HEK293 (cell line): Measurements from ENCODE around the gene KIF26B.
A peak's percentile ranks its signal among the peaks of the same experiment; 100 is the strongest.

Source experiments
- CTCF ChIA-PET: fragments of 350-600 bp; formaldehyde crosslinking; extraction: SDS; loops from one replicate; lab custom pipeline; 2021; ENCODE audit warnings: antibody characterized with exemption; lab: Yijun Ruan, JAX
- POLR2A ChIA-PET: fragments of 300-600 bp; formaldehyde crosslinking; extraction: SDS; loops from one replicate; lab custom pipeline; 2020; ENCODE audit warnings: antibody characterized with exemption, inconsistent platforms; lab: Yijun Ruan, JAX
- H3K27ac ChIP-seq: fragments of 200-500 bp; sonication (Bioruptor generic); 2 replicates; pipeline ENCODE4 v1.5.1; 2014; ENCODE audit warnings: low read depth, low read length, control low read depth, inconsistent platforms; ENCODE audit errors: extremely low read depth
- H3K36me3 ChIP-seq, 2 experiments: fragments of 200-500 bp in 1 of 2; sonication (Bioruptor generic) in 1 of 2; 1 replicate in 1 of 2; 2 replicates in 1 of 2; pipeline ENCODE4 v1.5.1; 2014 to 2017; ENCODE audit warnings: inconsistent platforms in 2 of 2, low read length in 2 of 2; ENCODE audit not compliant: control insufficient read depth in 2 of 2, insufficient read depth in 1 of 2
- H3K4me1 ChIP-seq: fragments of 200-500 bp; sonication (Bioruptor generic); 2 replicates; pipeline ENCODE4 v1.5.1; 2014; ENCODE audit warnings: mild to moderate bottlenecking, low read length, inconsistent platforms; ENCODE audit not compliant: control insufficient read depth, insufficient read depth
- H3K4me3 ChIP-seq: 2 replicates; pipeline ENCODE4 v1.5.1; 2011; ENCODE audit warnings: low read depth, mild to moderate bottlenecking, control low read depth, low read length, moderate library complexity
- H3K9me3 ChIP-seq: fragments of 200-500 bp; sonication (Bioruptor generic); 2 replicates; pipeline ENCODE4 v1.5.1; 2014; ENCODE audit warnings: low read depth, low read length, inconsistent platforms; ENCODE audit not compliant: control insufficient read depth, insufficient read depth
- CTCF ChIP-seq: fragments of 450-650 bp; formaldehyde crosslinking; IDR thresholded peaks from 2 replicates; pipeline ENCODE4 v1.5.1; 2016; ENCODE audit warnings: missing biosample characterization, missing genetic modification characterization
- HIC1 ChIP-seq: fragments of 450-650 bp; formaldehyde crosslinking; IDR thresholded peaks from 2 replicates; pipeline ENCODE4 v1.5.1; 2016; ENCODE audit warnings: missing biosample characterization, missing genetic modification characterization
- IKZF3 ChIP-seq: fragments of 450-650 bp; IDR thresholded peaks from 2 replicates; pipeline ENCODE4 v1.5.0; 2018; ENCODE audit warnings: missing biosample characterization, mild to moderate bottlenecking, missing genetic modification characterization, moderate library complexity
- MEIS1 ChIP-seq: sonication (generic); formaldehyde crosslinking; IDR thresholded peaks from 2 replicates; pipeline ENCODE4 v1.8.1; 2022; ENCODE audit warnings: missing genetic modification reagents, mild to moderate bottlenecking, borderline replicate concordance
- SALL2 ChIP-seq: fragments of 450-650 bp; formaldehyde crosslinking; IDR thresholded peaks from 2 replicates; pipeline ENCODE4 v1.5.0; 2017; ENCODE audit warnings: missing biosample characterization, mild to moderate bottlenecking, missing genetic modification characterization, borderline replicate concordance
- SCRT2 ChIP-seq: fragments of 450-650 bp; formaldehyde crosslinking; IDR thresholded peaks from 2 replicates; pipeline ENCODE4 v1.5.1; 2016; ENCODE audit warnings: missing biosample characterization, missing genetic modification characterization
- ZFP69B ChIP-seq: fragments of 450-650 bp; formaldehyde crosslinking; IDR thresholded peaks from 2 replicates; pipeline ENCODE4 v1.5.1; 2016; ENCODE audit warnings: missing biosample characterization, missing genetic modification characterization
- ZNF112 ChIP-seq: fragments of 450-650 bp; formaldehyde crosslinking; IDR thresholded peaks from 2 replicates; pipeline ENCODE4 v1.5.0; 2017; ENCODE audit warnings: missing biosample characterization, missing genetic modification characterization
- ZNF121 ChIP-seq: fragments of 450-650 bp; formaldehyde crosslinking; IDR thresholded peaks from 2 replicates; pipeline ENCODE4 v1.5.1; 2016; ENCODE audit warnings: missing biosample characterization, missing genetic modification characterization
- ZNF184 ChIP-seq: fragments of 450-650 bp; IDR thresholded peaks from 2 replicates; pipeline ENCODE4 v1.5.1; 2018; ENCODE audit warnings: missing biosample characterization, mild to moderate bottlenecking, missing genetic modification characterization
- ZNF19 ChIP-seq: fragments of 450-650 bp; formaldehyde crosslinking; IDR thresholded peaks from 2 replicates; pipeline ENCODE4; 2016; ENCODE audit warnings: missing biosample characterization, missing genetic modification characterization, low read depth
- ZNF394 ChIP-seq: fragments of 450-650 bp; formaldehyde crosslinking; IDR thresholded peaks from 2 replicates; pipeline ENCODE4 v1.5.1; 2016; ENCODE audit warnings: missing biosample characterization, missing genetic modification characterization, mild to moderate bottlenecking, moderate library complexity, borderline replicate concordance
- ZNF398 ChIP-seq: fragments of 450-650 bp; formaldehyde crosslinking; IDR thresholded peaks from 2 replicates; pipeline ENCODE4 v1.5.1; 2017; ENCODE audit warnings: missing biosample characterization, missing genetic modification characterization
- ZNF416 ChIP-seq: fragments of 450-650 bp; formaldehyde crosslinking; IDR thresholded peaks from 2 replicates; pipeline ENCODE4 v1.5.1; 2016; ENCODE audit warnings: missing biosample characterization, missing genetic modification characterization
- ZNF558 ChIP-seq: fragments of 450-650 bp; formaldehyde crosslinking; IDR thresholded peaks from 2 replicates; pipeline ENCODE4 v1.5.1; 2016; ENCODE audit warnings: missing biosample characterization, missing genetic modification characterization
- ZNF610 ChIP-seq: fragments of 450-650 bp; formaldehyde crosslinking; IDR thresholded peaks from 2 replicates; pipeline ENCODE4 v1.5.1; 2016; ENCODE audit warnings: missing biosample characterization, missing genetic modification characterization, borderline replicate concordance
- ZNF654 ChIP-seq: fragments of 450-650 bp; formaldehyde crosslinking; IDR thresholded peaks from 2 replicates; pipeline ENCODE4 v1.5.1; 2016; ENCODE audit warnings: low read depth, missing biosample characterization, missing genetic modification characterization
- ZNF677 ChIP-seq: fragments of 450-650 bp; IDR thresholded peaks from 2 replicates; pipeline ENCODE4 v1.5.0; 2018; ENCODE audit warnings: missing biosample characterization, mild to moderate bottlenecking, missing genetic modification characterization, moderate library complexity
- ZNF707 ChIP-seq: fragments of 450-650 bp; formaldehyde crosslinking; IDR thresholded peaks from 2 replicates; pipeline ENCODE4 v1.5.1; 2016; ENCODE audit warnings: missing biosample characterization, missing genetic modification characterization
- ZNF777 ChIP-seq: fragments of 450-650 bp; formaldehyde crosslinking; IDR thresholded peaks from 2 replicates; pipeline ENCODE4 v1.5.1; 2017; ENCODE audit warnings: missing biosample characterization, missing genetic modification characterization, borderline replicate concordance

KIF26B gene

GRCh38 chr1:245537992-245538391 lies 383.2 kb downstream of the KIF26B start:
- CTCF ChIA-PET = no interaction called here
- no peaks in the 10 kb centered on the region for H3K9me3 ChIP-seq
- POLR2A ChIA-PET = no interaction called here

GRCh38 chr1:245538671-245539070 lies 383.9 kb downstream of the KIF26B start:
- Histone ChIP-seq H3K27ac (no peak overlapping the region), H3K4me3 (no peak overlapping the region), H3K9me3 (no peaks in the 10 kb centered on the region), H3K36me3 (no peaks in the 10 kb centered on the region), H3K4me1 (no peaks in the 10 kb centered on the region)
- CTCF ChIA-PET = no interaction called here
- POLR2A ChIA-PET = no interaction called here
- TF ChIP-seq ZNF112 (tag by site-specific recombination) (no peak), HIC1 (no peak), ZFP69B (tag by site-specific recombination) (no peak), CTCF (tag by site-specific recombination) (no peak), MEIS1 (CRISPR knock-in tag) (no peak), ZNF707 (tag by site-specific recombination) (no peak), ZNF654 (tag by site-specific recombination) (no peak)

More at GRCh38 chr1:245537992-245538391, 383.2 kb downstream of the KIF26B start:
- H3K27ac ChIP-seq = no peak overlapping the region
- no peak overlapping the region for H3K4me3 ChIP-seq
- H3K36me3 ChIP-seq = no peaks in the 10 kb centered on the region
- TF ChIP-seq ZNF394 (tag by site-specific recombination) = no peak
- no peak for TF ChIP-seq ZNF398 (tag by site-specific recombination)
- TF ChIP-seq ZNF677 = peak; percentile 73
- TF ChIP-seq, all 188 proteins: peak for 1
- H3K4me1 ChIP-seq = no peaks in the 10 kb centered on the region

GRCh38 chr1:245541369-245541768 lies 386.6 kb downstream of the KIF26B start:
- no peaks in the 10 kb centered on the region for H3K9me3 ChIP-seq
- no peaks in the 10 kb centered on the region for H3K36me3 ChIP-seq
- TF ChIP-seq ZNF184 (no peak), ZNF416 (tag by site-specific recombination) (no peak), ZNF777 (no peak), ZNF558 (tag by site-specific recombination) (no peak), ZNF610 (tag by site-specific recombination) (no peak), ZNF121 (tag by site-specific recombination) (no peak), SALL2 (tag by site-specific recombination) (no peak), ZNF19 (tag by site-specific recombination) (no peak), SCRT2 (tag by site-specific recombination) (no peak), IKZF3 (tag by site-specific recombination) (no peak)
- TF ChIP-seq, all 188 proteins: peak for 0
- CTCF ChIA-PET = no interaction called here
- H3K4me3 ChIP-seq = no peak overlapping the region
- H3K27ac ChIP-seq = no peak overlapping the region
- POLR2A ChIA-PET = no interaction called here
- no peaks in the 10 kb centered on the region for H3K4me1 ChIP-seq
